Stimulated activated CD4-positive, alpha-beta T cell treated with anti-CD3 and anti-CD28 coated beads, Interleukin-15, amount 100 ng/mL, for 1 hour (primary cell): Measurements from ENCODE around the gene EMP1.
A peak's percentile ranks its signal among the peaks of the same experiment; 100 is the strongest.

Experiments used
- DNase-seq, 2 donors: peaks; one replicate each; pipeline ENCODE4 v3.0.0-alpha.2; 2020; ENCODE audit warnings: low read depth in 1 of 2, low spot score in 1 of 2

The EMP1 gene

GRCh38 chr12:13196130-13196921, at the start of gene EMP1:
Gene EMP1, plus strand, starts transcription at chr12:13196726. Its CDS starts 14,785 bp downstream, at chr12:13211511.
- peak; percentile 37 to 56 for DNase-seq

GRCh38 chr12:13147688-13148484, 48.6 kb upstream of the EMP1 start:
- DNase-seq = no peak

GRCh38 chr12:13148485-13148847, 48.1 kb upstream of the EMP1 start:
- DNase-seq = no peak

GRCh38 chr12:13149411-13149810, 47.1 kb upstream of the EMP1 start:
- no peak for DNase-seq

GRCh38 chr12:13152281-13152680, 44.2 kb upstream of the EMP1 start:
- DNase-seq = no peak

GRCh38 chr12:13152756-13153155, 43.8 kb upstream of the EMP1 start:
- no peak for DNase-seq

GRCh38 chr12:13153180-13153579, 43.3 kb upstream of the EMP1 start:
- DNase-seq = no peak

- no peak for DNase-seq
Observed at GRCh38 chr12:13154027-13154538, 42.4 kb upstream of the EMP1 start.

GRCh38 chr12:13154831-13155230, 41.7 kb upstream of the EMP1 start:
- DNase-seq = no peak

- DNase-seq = no peak
Observed at GRCh38 chr12:13156277-13156676, 40.2 kb upstream of the EMP1 start.

GRCh38 chr12:13161172-13161571, 35.4 kb upstream of the EMP1 start:
- DNase-seq = no peak

GRCh38 chr12:13162904-13163303, 33.6 kb upstream of the EMP1 start:
- no peak for DNase-seq

GRCh38 chr12:13163868-13164635, 32.5 kb upstream of the EMP1 start:
- DNase-seq = no peak

- DNase-seq = no peak
Observed at GRCh38 chr12:13164921-13165616, 31.5 kb upstream of the EMP1 start.

GRCh38 chr12:13165617-13166041, 30.9 kb upstream of the EMP1 start:
- DNase-seq = peak; percentile 43 to 48

- no peak for DNase-seq
Observed at GRCh38 chr12:13167226-13167625, 29.3 kb upstream of the EMP1 start.

GRCh38 chr12:13167906-13168305, 28.6 kb upstream of the EMP1 start:
- no peak for DNase-seq

- no peak for DNase-seq
Observed at GRCh38 chr12:13169272-13169671, 27.3 kb upstream of the EMP1 start.

- no peak for DNase-seq
Observed at GRCh38 chr12:13170892-13171490, 25.5 kb upstream of the EMP1 start.
